HG03342 (cell line): Measurements from ENCODE around the gene BSDC1.
"Not testable (repeated sequence)": the region's sequence is repeated elsewhere in the genome, so short reads cannot be mapped to it uniquely, and the experiment has no call there.

Source experiments
- ATAC-seq: cut with Tn5 transposase; IDR thresholded peaks from one replicate; pipeline ENCODE4 v1.9.1; 2021; ENCODE audit warnings: mild to moderate bottlenecking, moderate library complexity; ENCODE audit not compliant: unreplicated experiment

Gene BSDC1

GRCh38 chr1:32361308-32361673 lies 33.0 kb downstream of the BSDC1 start:
- no peak for ATAC-seq

- ATAC-seq: no peak
Observed at GRCh38 chr1:32358435-32358834, 35.8 kb downstream of the BSDC1 start.

GRCh38 chr1:32357614-32358013 lies 36.6 kb downstream of the BSDC1 start:
- ATAC-seq: no peak

GRCh38 chr1:32356478-32356877 lies 37.8 kb downstream of the BSDC1 start:
- ATAC-seq: no peak

- not testable (repeated sequence) for ATAC-seq
Observed at GRCh38 chr1:32355778-32356177, 38.5 kb downstream of the BSDC1 start.

GRCh38 chr1:32353886-32354570 lies 40.2 kb downstream of the BSDC1 start:
- no peak for ATAC-seq

- no peak for ATAC-seq
Observed at GRCh38 chr1:32353431-32353830, 40.8 kb downstream of the BSDC1 start.

- no peak for ATAC-seq
Observed at GRCh38 chr1:32352831-32353383, 41.3 kb downstream of the BSDC1 start.

GRCh38 chr1:32352239-32352745 lies 41.9 kb downstream of the BSDC1 start:
- no peak for ATAC-seq

- peak; percentile 89 for ATAC-seq
Observed at GRCh38 chr1:32351399-32352238, 42.6 kb downstream of the BSDC1 start.

- peak; percentile 34 for ATAC-seq
Observed at GRCh38 chr1:32350785-32351398, 43.3 kb downstream of the BSDC1 start.

- ATAC-seq: no peak
Observed at GRCh38 chr1:32349211-32349708, 45.0 kb downstream of the BSDC1 start.

- no peak for ATAC-seq
Observed at GRCh38 chr1:32346532-32347157, 47.6 kb downstream of the BSDC1 start.

GRCh38 chr1:32345289-32345827 lies 48.9 kb downstream of the BSDC1 start:
- ATAC-seq: no peak

- no peak for ATAC-seq
Observed at GRCh38 chr1:32342704-32343103, 51.5 kb downstream of the BSDC1 start.

GRCh38 chr1:32341971-32342370 lies 52.3 kb downstream of the BSDC1 start:
- ATAC-seq: no peak

- no peak for ATAC-seq
Observed at GRCh38 chr1:32341186-32341757, 53.0 kb downstream of the BSDC1 start.

- ATAC-seq: no peak
Observed at GRCh38 chr1:32339363-32339978, 54.8 kb downstream of the BSDC1 start.

GRCh38 chr1:32338637-32339145 lies 55.5 kb downstream of the BSDC1 start:
- no peak for ATAC-seq
